Pulmonary artery endothelial cell (primary cell): Measurements from ENCODE around the gene MAGI2. TPM values are rescaled to one million over a fixed set of nuclear protein-coding genes. Genes with fewer than 3 reads are reported as not detected.

ENCODE experiments used
- DNase-seq: peaks from one replicate; pipeline ENCODE4 v3.0.0-alpha.2; 2011; ENCODE audit warnings: low read depth, low spot score
- total RNA-seq: library from RNA; depleted of rRNA; stranded (reverse); fragments of >200 nt; gene quantifications from 2 replicates; pipeline ENCODE4 v1.2.3, GENCODE V29; 2014

The MAGI2 gene
- total RNA-seq, result 1.3 and 2.7 TPM in 2 replicates

DNA sequence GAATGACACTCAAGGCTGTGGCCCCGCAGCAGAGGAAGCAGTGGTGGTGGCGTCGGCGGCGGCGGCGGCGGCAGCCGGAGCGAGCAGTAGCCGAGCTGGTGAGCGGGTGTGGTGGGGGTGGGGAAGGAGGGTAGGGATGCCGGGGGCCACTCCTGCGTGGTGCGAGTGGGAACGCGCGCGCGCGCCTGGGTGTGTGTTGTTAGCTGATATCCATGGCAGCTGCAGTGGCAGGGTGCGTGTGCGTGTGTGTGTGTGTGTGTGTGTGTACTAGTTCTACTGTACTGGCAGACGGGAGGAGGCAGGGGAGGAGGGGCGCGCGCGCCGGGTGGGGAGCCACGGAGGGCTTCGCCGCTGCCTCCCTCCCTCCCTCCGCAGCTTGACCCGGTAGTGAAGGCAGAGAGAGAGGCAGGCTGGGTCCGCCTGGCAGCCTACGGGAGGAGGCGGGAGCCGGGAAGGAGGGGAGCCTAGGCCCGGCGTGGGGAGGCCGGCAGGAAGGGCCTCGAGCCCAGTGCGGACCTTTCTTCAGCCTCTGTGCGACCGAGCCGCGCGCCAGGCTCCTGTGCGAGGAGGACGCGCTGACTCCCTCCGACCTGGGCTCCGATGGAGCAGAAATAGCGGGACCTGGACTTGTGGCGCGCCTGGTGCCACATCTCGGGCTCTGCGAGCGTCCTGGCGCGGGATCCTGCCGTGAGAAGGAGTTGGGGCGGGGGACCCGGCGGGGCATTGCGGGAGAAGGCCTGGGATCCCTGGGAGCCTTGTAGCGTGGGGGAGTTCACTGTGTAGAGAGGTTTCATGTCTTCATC lies at the start of gene MAGI2:
Gene MAGI2, minus strand, starts transcription at position 110 of the 803 bp plus-strand sequence. CDS start 347 bp downstream, outside the sequence.
- peak; percentile 61 for DNase-seq

DNA sequence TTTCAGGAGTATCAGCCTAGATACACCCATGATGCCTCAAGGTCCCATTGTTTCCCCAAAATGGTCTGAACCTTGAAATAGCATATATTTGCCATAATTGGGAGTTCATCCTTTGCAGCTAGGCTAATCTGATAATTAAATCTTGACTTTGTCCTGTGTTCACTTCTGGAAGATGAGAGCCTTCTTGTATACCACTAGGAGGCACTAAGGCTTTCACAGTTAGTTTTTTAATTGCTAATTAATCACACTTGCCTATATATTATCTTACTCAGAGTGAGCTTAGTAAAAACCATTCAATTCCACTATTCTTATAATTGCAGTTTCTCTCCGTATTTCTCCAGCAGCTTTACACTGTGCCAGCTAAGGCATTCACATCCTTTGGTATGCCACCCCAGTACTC lies 48.7 kb upstream of the MAGI2 start:
- no peak for DNase-seq

DNA sequence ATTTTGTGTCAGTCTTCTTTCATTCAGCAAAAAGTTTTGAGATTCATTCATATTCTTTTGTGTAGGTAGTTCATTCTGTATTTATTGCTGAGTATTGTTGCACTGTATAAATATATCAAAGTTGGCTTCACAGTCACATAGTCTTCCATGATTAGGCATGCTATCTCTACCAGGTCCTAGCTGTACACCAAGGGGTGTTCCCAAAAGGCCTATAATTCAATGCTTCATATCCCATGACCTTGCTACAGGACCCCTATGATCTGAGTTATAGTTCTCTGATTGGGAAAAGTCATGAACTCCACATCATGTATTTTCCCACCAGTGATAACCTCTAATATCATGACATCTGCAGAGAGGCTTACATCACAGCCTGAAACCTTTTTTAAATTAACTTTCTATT lies 47.3 kb upstream of the MAGI2 start:
- no peak for DNase-seq

DNA sequence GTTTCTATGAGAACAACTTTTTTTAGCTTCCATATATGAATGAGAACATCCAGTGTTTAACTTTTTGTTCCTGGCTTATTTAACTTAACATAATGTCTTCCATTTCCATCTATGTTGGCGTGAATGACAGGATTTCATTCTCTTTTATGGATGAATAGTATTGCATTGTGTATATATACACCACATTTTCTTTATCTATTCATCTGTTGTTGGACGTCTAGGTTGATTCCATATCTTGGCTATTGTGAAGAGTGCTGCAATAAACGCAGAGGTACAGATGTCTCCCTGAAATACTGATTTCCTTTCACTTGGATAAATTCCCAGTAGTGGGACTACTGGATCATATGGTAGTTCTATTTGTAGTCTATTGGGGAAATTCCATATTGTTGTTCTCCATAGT lies 44.3 kb upstream of the MAGI2 start:
- DNase-seq, result no peak

DNA sequence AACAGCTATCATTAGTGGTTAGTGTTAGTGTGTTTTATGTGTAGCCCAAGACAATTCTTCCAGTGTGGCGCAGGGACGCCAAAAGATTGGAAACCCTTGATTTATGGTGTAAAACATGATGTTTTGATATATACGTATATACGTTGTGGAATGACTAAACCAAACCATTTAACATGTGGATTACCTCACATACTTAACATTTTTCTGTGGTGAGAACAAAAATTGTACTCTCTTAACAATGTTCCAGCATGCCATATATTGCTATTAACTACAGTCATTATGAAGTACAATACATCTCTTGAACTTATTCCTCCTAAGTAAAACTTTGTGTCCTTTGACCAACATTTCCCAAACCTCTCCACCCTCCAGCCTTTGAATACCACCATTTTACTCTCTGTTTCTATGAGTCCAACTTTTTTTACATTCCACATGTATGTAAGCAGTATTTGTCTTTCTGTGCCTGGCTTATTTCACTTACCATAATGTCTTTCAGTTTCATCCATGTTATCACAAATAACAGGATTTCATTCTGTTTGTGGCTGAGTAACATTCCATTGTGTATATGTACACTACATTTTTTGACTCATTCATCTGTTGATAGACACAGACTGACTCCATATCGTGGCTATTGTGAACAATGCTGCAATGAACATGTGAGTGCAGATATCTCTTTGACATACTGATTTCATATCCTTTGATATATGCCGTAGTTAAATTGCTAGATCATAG lies 42.2 kb upstream of the MAGI2 start:
- no peak for DNase-seq

DNA sequence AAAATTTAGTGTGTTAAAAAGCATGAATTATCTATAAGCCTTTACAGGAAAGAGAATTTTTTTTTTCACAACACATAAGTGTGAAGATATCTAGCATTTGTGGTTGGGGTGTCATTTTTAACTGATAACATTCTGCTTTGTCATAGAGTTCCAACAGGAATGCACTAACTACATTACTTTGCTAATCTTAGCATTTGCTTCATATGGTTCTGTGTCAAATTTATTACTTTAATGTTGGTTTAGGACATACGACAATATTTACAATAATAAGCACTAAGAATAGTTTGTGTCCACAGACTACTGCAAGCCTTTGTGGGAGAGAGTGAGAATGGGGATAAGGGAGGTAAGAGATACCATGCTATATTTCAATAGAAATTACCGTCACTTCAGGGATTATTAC lies 40.6 kb upstream of the MAGI2 start:
- DNase-seq, result no peak

DNA sequence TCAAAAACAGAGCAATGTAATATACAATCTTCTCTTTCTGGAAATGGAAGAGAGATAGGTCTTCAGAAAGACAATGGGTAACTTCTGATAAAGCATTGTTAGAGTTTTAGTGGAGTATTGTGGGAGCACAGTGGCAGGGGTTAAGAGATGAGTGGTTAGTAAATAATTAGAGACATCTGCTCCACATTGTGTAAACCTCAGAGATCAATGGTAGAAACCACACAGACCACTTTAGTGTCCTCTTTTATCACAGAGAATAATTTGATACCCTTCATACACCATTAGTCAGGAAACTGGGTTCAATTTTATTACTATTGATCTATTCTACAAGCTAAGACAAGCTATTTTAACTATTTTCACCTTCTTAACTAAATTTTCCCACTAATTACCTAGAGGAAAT lies 35.9 kb upstream of the MAGI2 start:
- no peak for DNase-seq

DNA sequence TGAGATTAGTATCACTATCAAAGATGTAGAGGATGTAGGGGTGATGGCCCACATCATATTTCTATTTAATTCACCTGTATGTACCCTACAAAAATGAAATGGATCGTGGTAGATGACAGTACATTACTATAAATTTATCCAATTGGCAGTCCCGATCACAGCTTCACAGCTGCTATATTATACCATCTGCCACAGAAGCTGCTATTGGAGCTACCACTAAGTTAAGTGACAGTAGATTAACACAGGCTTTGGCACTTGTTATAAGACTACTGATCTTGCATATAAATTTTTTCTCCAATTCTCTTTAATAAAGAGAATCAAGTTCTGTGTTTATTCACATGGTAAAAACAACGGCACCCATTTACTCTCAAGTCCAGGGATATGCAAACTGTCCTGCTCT lies 24.9 kb upstream of the MAGI2 start:
- no peak for DNase-seq

DNA sequence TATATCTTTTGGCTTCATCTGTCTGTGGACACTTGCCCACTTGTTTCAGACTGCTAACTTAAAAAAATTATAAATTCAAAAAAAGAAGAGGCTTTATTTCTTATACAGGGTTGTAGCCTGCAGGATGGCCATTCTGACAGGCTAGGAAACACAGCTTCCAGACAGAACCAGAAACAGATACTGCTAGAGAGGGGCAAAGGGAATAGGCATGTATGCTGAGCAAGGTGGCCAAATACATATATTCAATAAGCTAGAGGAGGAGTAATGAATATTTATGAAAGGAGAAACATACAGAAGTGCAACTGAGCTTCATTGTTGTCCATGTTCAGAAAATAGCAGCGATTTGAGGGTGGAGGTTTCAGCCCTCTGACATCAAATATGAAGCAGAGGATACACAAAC lies 22.0 kb upstream of the MAGI2 start:
- no peak for DNase-seq

DNA sequence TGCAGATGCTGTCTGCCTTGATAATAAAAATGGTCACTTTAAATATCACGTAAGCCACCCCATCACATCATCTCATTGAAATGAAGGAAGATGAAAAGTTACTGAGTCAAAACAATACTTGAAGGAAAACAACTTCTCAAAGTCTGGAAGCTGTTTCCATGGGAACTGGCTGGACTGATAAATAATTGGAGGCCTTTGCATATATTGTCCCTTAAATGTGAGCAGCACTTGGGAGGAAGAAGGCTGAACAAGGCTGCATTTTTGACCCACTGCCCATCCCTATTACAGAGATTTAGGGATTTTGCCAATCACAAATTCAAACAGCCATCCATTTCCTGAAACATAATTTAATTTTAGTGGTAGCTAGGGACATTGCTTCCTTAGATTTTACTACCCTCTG lies 18.2 kb upstream of the MAGI2 start:
- no peak for DNase-seq

DNA sequence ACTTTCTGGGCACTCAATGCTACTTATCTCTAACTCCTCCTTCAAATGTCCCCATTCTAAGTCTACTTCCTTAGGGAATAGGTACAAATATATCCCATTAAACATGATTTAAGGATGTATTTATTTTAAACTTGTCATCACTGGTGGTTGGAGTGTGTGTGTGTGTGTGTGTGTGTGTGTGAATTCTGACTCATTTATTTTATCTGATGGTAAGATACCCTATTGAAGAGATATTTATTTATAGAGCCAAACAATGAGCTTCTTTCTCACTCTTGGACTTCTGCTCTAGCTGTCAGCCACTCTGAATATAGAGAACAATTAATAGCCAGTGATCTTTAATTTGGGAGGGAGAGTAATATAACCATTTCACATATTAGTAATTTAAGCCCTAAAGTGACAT lies 17.8 kb upstream of the MAGI2 start:
- DNase-seq, result no peak

DNA sequence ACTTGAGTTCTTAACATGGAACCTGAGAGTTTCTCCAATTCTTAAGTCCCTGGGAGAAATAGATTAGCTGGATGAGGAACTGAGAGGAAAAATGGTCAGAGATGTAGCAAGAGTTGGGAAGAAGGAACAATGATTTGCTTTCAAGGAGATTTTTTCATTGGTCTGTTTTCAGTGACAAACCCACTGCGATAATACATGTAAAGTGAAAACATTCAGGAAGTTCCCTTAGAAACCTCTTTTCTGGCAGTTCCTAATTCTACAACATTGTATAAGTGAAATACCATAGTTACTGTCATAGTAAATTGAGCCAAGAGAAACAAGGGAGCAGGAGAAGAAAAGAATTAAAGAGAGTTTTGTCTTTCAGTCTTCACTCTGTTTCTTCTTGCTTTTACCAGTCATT lies 12.1 kb upstream of the MAGI2 start:
- DNase-seq, result no peak

DNA sequence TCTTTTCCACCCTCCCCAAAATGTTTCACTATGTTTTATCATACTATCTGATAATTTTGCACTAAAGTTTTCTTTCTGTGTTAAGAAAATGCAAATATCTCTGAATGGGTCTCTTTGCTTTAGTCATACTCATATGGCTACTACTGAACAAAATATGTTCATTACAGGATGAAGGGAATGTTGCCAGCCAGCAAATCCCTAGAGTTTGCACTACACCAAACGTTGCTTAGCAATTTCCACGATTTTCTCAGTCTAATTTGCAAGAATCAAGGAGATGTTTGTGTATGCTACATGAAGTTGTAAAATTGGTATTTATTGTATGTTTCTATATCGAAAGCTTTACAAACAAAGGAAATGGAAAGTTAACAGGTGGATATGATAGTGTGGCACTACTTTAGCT lies 10.6 kb upstream of the MAGI2 start:
- DNase-seq, result no peak

DNA sequence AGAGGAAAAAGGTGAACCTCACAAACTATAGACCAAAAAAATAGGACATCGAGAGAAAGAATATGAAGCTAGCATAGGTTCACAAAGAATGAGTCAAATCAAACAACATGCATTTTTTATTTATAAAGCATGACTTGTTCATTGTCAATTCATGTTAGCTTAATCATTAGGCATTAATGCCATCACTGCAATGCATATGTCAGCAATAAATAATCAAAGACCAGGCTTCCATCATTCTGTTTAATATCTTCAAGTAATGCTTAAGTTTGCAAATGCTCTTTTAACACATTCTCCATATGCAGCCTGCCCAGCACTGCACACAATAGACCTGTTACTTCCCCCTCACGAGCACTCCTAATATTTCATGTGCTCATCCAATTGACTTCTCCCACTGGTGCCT lies 8.9 kb upstream of the MAGI2 start:
- no peak for DNase-seq

DNA sequence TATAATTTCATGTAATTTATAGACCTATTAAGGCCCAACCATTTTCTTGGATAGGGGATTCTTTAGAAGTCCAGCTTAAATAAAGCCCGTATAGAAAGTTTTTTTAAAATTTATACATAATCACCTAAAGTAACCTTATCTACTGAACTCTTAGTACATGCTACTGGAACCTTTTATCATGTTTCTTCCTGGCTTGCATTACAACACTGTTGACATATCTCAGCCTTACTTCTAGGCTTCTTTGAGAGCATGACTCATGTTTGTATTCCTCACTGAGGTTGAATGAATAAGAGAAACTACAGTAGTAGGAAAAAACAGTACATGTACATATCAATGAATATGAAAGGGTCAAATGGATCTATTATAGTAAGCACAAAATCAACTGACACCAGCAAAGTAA lies 8.2 kb upstream of the MAGI2 start:
- DNase-seq, result no peak

DNA sequence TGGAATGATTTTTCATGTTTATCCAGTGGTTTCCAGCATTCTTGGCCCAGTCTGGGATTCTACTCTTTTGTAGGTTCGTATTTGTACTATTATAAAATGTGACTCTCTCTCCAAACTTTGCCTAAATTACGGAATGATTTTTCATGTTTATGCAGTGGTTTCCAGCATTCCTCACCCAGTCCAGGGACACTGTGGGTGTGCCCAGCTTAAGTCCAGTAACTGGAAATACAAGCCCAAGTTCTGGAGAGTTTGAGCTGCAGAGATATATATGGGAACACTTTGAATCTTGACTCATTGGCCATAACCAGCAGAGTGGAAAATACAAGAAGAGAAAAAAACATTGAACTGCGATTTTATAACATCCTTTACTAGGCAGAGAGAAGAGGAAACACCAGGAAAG lies 5.9 kb upstream of the MAGI2 start:
- DNase-seq, result no peak

DNA sequence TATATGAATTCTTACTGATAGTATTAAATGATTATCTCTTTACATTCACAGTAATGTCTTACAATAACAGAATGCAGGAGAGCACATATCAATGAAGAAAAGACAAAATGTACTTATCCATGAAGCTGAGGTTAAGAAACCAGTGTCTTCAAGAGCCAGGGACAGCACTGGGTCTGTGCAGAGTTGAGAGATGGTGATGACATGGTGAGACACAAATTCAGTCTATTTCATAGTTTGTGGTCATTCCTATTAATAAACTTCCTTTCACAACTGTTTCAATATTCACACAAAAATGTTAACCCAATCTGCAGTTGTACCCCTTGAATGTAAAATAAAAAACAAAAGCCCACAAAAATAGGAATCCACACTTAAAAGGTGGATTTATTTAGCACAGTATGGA lies 5.3 kb upstream of the MAGI2 start:
- no peak for DNase-seq

DNA sequence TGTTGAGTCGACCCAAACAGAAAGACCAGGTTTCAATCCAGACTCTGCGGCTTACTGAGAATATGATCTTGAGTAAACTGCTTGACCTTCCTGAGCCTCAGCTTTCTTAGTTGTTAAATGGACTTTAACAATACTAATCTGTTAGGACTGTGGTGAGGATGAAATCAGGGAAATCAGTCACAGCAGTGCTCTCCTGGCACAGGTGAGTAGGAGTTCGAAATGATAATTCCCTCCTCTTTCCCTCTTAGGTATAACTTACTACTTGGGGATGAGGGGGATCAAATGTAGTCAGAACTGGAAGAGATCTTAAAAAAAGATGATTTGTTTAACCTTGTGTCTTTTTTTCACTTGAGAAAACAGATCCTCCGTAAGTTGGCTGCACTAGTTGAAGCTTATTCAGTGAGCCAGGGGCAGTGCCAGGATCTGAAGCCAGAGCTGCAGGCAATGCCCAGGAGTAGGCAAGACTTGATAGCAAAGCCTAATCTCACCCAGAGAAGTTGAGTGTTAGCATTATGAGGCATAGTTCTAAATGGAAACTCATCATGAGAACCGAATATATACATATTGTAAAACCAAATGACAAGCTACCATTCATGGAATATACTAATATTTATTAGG lies 1.8 kb upstream of the MAGI2 start:
- no peak for DNase-seq

DNA sequence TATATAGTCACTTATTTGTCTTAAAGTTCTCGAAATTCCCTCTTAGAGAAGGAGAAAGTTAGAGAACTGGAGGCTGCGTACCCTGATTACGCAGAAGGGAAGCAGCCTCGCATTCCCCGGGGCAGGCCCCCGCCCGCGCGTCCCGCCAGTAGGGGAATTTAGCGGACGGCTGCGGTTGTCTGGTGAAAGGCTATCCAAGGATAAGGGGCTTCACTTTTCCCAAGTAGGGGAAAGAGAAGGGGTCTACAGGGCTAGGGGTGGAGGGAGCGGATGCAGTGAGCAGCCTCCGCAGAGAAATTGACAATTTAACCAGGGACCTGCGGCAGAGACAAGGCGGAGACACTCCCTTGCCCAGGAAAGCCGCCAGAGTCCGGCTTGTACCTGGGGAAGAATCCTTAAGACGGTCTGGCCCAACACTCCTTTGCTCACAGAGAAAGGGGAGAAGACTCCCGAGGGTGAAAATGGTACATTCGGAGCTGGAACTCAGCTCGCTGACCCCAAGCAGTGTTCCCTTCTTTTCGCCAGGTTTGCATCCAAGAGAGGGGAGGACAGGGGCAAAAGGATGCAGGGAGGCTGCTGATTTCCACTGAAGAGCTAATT lies 994 bp upstream of the MAGI2 start:
- no peak for DNase-seq

DNA sequence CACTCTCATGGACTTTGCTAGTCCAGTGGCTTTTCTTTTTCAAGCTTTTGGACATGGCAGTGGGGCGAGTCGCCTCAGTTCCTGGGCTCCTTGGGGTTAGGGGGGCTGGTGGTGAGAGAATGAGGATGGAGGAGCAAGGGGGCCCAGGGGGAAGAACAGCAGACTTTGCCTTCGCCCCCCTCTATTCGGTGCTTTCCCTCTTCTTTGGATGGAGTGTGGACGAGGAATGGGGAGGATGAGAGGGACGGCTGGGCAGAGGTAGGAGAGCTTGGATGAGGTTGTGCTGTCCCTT lies 255 bp downstream of the MAGI2 start:
- no peak for DNase-seq

DNA sequence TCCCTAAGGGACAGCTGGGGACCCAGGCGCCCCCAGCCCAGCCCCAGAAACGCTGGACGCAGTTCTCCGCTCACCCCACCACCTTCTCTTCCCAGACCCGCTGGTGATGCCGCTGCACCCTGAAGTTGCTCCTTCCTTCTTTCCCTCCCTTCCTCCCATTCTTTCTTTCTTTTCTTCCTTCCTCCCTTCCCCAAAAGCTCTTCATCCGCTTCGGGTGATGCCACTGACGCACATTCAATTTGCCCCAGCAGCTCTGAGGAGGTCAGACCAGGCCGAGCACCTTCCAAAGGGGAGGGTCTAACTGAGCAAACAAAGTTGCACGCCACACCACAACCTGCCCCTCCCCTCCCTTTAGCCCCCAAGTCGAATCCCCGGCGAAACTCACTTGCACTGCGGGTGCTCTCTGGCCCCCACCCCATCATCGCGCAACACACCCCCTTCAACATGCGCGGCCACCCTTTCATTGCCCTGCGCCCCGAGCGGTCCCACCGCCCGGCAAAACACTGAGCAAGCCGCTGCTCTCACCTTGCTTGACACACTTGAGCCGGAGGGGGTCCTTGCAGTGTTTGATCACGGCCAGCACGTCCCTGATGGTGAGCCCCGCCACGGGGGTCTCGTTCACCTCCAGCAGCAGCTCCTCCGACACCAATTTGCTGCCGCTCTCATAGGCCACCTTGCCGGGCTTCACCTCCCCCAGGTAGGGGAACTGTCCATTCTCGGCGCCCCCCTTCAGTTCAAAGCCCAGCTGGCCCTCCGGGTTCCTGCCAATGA lies 787 bp downstream of the MAGI2 start:
- DNase-seq, result no peak

DNA sequence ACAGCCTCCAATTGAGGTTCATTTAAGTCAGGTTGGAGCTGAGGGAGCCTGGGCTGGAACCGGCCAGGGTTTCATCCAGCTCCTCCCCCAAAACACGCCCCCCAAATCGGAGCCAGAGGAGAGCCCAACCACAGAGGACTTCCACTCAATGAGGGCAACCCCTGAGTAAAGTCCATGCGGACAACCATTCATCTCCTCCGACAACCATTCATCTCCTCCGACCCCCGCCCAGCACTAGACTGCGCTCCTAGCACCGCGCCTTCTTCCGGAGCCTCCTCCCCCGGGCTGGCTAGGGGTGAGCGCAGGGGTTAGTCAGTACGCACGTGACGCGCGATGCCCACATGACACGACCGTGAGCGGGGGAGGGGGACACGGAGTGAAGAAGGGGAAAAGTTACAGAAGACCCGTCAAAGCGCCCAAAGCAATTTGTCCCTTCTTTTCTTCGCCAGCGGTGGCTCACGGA lies 1.4 kb downstream of the MAGI2 start:
- peak; percentile 48 for DNase-seq
